DOHH2 (cell line): ENCODE data around the gene CNTN4.

Source experiments
- EZH2phosphoT487 ChIP-seq: fragments of 200-600 bp; sonication (generic); IDR thresholded peaks from 2 replicates; pipeline ENCODE4 v1.6.1; 2017; ENCODE audit warnings: borderline replicate concordance, mild to moderate bottlenecking, antibody characterized with exemption, low read length, moderate library complexity, mixed read lengths
- TF ChIP-seq, protein P1 (sequence below): fragments of 200-600 bp; sonication (generic); IDR thresholded peaks from one replicate; pipeline ENCODE4 v1.5.1; 2014; ENCODE audit warnings: antibody characterized with exemption, mild to moderate bottlenecking, low read depth, low read length; ENCODE audit not compliant: poor library complexity, severe bottlenecking

DNA sequence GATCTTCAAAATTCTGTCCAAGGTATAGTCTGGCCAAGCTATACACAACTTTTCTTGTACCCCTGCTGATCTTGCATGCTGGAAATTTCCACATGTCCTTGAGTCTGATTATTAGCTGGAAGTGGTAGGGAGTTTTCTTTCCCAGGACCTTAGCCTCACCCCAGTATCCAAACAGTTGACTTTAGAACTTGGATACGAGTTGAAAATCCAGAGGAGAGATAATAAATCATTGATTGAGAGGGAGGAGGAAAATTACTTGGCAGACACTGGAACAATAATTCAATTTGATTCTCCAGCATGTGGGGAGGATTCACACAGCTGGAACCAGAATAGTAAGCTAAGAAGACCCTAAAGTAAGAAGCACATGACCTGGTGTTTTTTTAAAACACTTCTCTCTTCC is 895.1 kb downstream of the CNTN4 start:
- TF ChIP-seq, protein P1, sequence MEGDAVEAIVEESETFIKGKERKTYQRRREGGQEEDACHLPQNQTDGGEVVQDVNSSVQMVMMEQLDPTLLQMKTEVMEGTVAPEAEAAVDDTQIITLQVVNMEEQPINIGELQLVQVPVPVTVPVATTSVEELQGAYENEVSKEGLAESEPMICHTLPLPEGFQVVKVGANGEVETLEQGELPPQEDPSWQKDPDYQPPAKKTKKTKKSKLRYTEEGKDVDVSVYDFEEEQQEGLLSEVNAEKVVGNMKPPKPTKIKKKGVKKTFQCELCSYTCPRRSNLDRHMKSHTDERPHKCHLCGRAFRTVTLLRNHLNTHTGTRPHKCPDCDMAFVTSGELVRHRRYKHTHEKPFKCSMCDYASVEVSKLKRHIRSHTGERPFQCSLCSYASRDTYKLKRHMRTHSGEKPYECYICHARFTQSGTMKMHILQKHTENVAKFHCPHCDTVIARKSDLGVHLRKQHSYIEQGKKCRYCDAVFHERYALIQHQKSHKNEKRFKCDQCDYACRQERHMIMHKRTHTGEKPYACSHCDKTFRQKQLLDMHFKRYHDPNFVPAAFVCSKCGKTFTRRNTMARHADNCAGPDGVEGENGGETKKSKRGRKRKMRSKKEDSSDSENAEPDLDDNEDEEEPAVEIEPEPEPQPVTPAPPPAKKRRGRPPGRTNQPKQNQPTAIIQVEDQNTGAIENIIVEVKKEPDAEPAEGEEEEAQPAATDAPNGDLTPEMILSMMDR = no peak
- TF ChIP-seq EZH2phosphoT487 = no peak
